Thyroid gland (tissue), 4 donors: ENCODE results near the gene TENT4A. TPM values are rescaled to one million over a fixed set of nuclear protein-coding genes. Genes with fewer than 3 reads are reported as not detected.
A peak's percentile ranks its signal among the peaks of the same experiment; 100 is the strongest.

Experiments
- DNase-seq, 2 donors: peaks; one replicate each; pipeline ENCODE4 v3.0.0-alpha.2; 2019
- H3K27ac ChIP-seq, 3 donors: fragments of 200-600 bp; sonication (generic); 1 replicate in 2 of 3; 2 replicates in 1 of 3; pipeline ENCODE4 v1.5.1; 2016 to 2019; ENCODE audit warnings: mild to moderate bottlenecking in 1 of 3, moderate library complexity in 1 of 3
- H3K27me3 ChIP-seq: fragments of 200-600 bp; sonication (generic); one replicate; pipeline ENCODE4 v1.5.1; 2019
- H3K36me3 ChIP-seq, 2 donors: fragments of 200-600 bp; sonication (generic); one replicate each; pipeline ENCODE4 v1.5.1; 2016 to 2019
- H3K4me1 ChIP-seq, 2 donors: fragments of 200-600 bp; sonication (generic); one replicate each; pipeline ENCODE4 v1.5.1; 2017 to 2019
- H3K4me3 ChIP-seq, 3 donors: fragments of 200-600 bp; sonication (generic); replicated peaks in 1 of 3; 1 replicate in 2 of 3; 2 replicates in 1 of 3; pipeline ENCODE4 v1.5.1; 2016; ENCODE audit warnings: mild to moderate bottlenecking in 1 of 3
- H3K9me3 ChIP-seq: fragments of 200-600 bp; sonication (generic); one replicate; pipeline ENCODE4 v1.5.1; 2017
- POLR2A ChIP-seq, 2 donors: fragments of 450-650 bp; IDR thresholded peaks; one replicate each; pipeline ENCODE4 v1.6.1; 2017; ENCODE audit warnings: antibody characterized with exemption in 2 of 2, mild to moderate bottlenecking in 2 of 2, moderate library complexity in 1 of 2
- WGBS, 2 donors: methylation state at CpG; one replicate each; pipeline ENCODE4 v1.1.5; 2017; 5-methylcytosine and 5-hydroxymethylcytosine counted together
- intact Hi-C: fragments of 100-400 bp; cut with DNase I; formaldehyde crosslinking; loops from one replicate; pipeline ENCODE4 v1.15.1; 2023
- total RNA-seq, 4 donors: library from RNA; depleted of rRNA; stranded (reverse); fragments of >200 nt; gene quantifications; one replicate each; pipeline ENCODE4 v1.2.3, GENCODE V29; 2016
- TF ChIP-seq, protein P1 (sequence below), 6 experiments: fragments of 200-600 bp in 3 of 6; fragments of 450-650 bp in 3 of 6; sonication (generic) in 3 of 6; IDR thresholded peaks; one replicate each; pipeline ENCODE4 v1.5.1; 2016 to 2019; ENCODE audit warnings: antibody characterized with exemption in 6 of 6, mild to moderate bottlenecking in 2 of 6, inconsistent platforms in 1 of 6, moderate library complexity in 1 of 6

Gene TENT4A
- total RNA-seq, 4 donors from 2014 or later = 19.8 to 41.2 (median 29.4) TPM

DNA sequence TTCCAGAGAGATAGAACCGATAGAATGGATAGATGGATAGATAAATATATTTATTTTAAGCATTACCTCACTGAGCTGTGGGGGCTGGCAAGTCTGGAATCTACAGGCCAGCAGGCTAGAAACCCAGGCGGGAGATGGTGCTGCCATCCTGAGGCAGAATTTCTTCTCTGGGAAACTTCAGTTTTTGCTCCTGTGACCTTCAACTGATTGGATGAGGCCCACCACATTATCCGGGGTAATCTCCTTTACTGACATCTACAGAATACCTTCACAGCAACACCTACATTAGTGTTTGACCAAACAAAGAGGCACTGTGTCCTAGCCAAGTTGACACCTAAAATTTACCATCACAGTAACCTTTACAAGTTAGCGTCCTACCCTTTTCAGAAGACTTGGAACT, 29.2 kb upstream of the TENT4A start:
- no peaks in the 10 kb centered on the region for H3K9me3 ChIP-seq
- TF ChIP-seq, protein P1, sequence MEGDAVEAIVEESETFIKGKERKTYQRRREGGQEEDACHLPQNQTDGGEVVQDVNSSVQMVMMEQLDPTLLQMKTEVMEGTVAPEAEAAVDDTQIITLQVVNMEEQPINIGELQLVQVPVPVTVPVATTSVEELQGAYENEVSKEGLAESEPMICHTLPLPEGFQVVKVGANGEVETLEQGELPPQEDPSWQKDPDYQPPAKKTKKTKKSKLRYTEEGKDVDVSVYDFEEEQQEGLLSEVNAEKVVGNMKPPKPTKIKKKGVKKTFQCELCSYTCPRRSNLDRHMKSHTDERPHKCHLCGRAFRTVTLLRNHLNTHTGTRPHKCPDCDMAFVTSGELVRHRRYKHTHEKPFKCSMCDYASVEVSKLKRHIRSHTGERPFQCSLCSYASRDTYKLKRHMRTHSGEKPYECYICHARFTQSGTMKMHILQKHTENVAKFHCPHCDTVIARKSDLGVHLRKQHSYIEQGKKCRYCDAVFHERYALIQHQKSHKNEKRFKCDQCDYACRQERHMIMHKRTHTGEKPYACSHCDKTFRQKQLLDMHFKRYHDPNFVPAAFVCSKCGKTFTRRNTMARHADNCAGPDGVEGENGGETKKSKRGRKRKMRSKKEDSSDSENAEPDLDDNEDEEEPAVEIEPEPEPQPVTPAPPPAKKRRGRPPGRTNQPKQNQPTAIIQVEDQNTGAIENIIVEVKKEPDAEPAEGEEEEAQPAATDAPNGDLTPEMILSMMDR (IDR thresholded peaks at IDR 0.05) = no peak
- TF ChIP-seq POLR2A (IDR thresholded peaks at IDR 0.05) = no peak
- WGBS, 2 donors = 83 to 86% methylated on average over 4 of the region's 4 CpGs
- H3K36me3 ChIP-seq = no peaks in the 10 kb centered on the region
- DNase-seq = no peak
- no peaks in the 10 kb centered on the region for H3K27me3 ChIP-seq
- H3K4me3 ChIP-seq = no peak overlapping the region
- H3K4me1 ChIP-seq = peaks cover 0 to 4% of the 10 kb centered on the region in 2 donors
- intact Hi-C loops = no loop called here
- no peak overlapping the region for H3K27ac ChIP-seq

DNA sequence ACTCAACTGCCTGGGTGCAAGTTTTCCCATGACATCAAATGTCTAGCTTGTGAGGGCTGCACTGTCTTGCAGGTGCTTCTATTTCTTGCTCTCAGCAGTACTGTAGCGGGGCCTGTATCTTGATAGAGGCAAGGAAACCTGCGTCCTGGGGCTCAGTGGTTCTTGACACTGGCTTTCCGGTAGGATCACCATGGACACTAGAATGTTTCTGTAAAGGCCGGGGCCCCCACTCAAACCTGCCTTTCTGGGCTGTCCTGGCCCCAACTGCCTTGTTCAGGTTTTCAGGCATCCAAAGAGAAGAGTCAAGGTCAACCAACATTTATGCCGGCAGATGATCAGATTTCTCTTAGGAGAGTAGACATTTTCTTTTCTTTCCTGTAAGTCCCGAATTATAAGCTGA, 26.7 kb upstream of the TENT4A start:
- no peak overlapping the region for H3K27ac ChIP-seq
- H3K9me3 ChIP-seq = no peaks in the 10 kb centered on the region
- no peak overlapping the region for H3K4me3 ChIP-seq
- DNase-seq = no peak
- no peaks in the 10 kb centered on the region for H3K36me3 ChIP-seq
- TF ChIP-seq, protein P1 (IDR thresholded peaks at IDR 0.05) = no peak
- no peak for TF ChIP-seq POLR2A (IDR thresholded peaks at IDR 0.05)
- H3K27me3 ChIP-seq = no peaks in the 10 kb centered on the region
- 35 to 51% methylated on average over 6 of the region's 6 CpGs for WGBS, 2 donors
- H3K4me1 ChIP-seq = peaks cover 0 to 4% of the 10 kb centered on the region in 2 donors
- intact Hi-C loops = no loop called here

DNA sequence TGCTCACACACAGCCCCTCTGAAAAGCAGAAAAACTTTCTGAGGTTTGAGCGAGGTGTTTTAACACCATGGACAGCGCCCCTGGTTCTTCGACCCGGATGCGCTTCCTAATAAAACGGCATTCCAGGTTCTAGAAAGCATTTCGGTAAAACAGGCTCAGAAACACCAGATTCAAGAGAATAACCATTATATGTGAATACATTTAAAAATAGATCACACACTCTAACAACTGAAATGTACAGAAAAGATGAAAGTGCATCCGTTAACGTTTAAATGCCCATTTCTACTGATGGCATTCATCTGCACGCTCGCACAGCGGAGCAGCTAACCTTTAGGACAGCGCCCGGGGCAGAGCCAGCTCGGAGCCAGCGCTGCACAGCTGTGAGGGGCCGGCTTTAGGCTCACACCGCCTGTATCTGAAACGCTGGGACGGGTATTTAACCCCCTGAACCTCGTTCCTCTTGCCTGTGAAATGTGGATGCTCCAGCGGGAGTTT, 26.3 kb upstream of the TENT4A start:
- Histone ChIP-seq H3K4me1 (peaks cover 0 to 4% of the 10 kb centered on the region in 2 donors), H3K9me3 (no peaks in the 10 kb centered on the region), H3K27me3 (no peaks in the 10 kb centered on the region), H3K27ac (no peak overlapping the region), H3K36me3 (no peaks in the 10 kb centered on the region), H3K4me3 (no peak overlapping the region)
- peak; percentile 14 to 41 for DNase-seq
- intact Hi-C loops = no loop called here
- TF ChIP-seq POLR2A (IDR thresholded peaks at IDR 0.05) = no peak
- TF ChIP-seq, protein P1 (IDR thresholded peaks at IDR 0.05) = no peak
- 2% methylated on average over 22 of the region's 22 CpGs for WGBS, 2 donors

DNA sequence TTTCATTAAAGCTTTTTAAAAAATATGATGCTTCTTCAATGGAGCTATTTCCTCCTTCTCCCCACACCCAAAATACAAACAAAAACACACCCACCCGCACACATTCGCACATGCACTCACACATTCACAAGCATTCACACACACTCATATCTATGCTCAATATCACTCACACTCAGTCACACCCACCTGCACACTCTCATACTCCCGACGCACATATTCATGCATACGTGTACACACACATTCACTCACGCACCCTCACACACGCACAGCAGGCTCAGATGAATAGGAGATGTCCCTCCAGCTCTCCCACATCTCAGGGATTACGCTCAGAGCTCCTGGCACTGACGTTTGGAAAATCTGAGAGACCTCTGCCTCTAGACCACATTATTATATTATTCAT, 25.7 kb upstream of the TENT4A start:
- 79 to 81% methylated on average over 9 of the region's 9 CpGs for WGBS, 2 donors
- H3K36me3 ChIP-seq = no peaks in the 10 kb centered on the region
- no peak overlapping the region for H3K4me3 ChIP-seq
- no peaks in the 10 kb centered on the region for H3K9me3 ChIP-seq
- no peak for TF ChIP-seq POLR2A (IDR thresholded peaks at IDR 0.05)
- intact Hi-C loops = no loop called here
- no peak for DNase-seq
- peaks cover 0 to 4% of the 10 kb centered on the region in 2 donors for H3K4me1 ChIP-seq
- no peak overlapping the region for H3K27ac ChIP-seq
- H3K27me3 ChIP-seq = no peaks in the 10 kb centered on the region

DNA sequence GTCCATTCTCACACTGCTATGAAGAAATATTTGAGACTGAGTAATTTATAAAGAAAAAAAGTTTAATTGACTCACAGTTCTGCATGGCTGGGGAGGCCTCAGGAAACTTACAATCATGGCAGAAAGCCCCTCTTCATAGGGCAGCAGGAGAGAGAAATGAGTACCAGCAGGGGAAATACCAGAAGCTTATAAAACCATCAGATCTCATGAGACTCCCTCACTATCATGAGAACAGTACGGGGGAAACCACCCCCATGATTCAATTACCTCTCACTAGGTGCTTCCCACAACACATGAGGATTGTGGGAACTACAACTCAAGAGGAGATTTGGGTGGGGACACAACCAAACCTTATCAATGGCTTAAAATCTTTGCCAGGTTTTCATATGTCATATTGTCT, 20.3 kb upstream of the TENT4A start:
- intact Hi-C loops = no loop called here
- Histone ChIP-seq H3K4me1 (no peaks in the 10 kb centered on the region), H3K27ac (no peak overlapping the region), H3K4me3 (no peak overlapping the region), H3K27me3 (no peaks in the 10 kb centered on the region), H3K36me3 (no peaks in the 10 kb centered on the region), H3K9me3 (no peaks in the 10 kb centered on the region)
- TF ChIP-seq, protein P1 (IDR thresholded peaks at IDR 0.05) = no peak
- TF ChIP-seq POLR2A (IDR thresholded peaks at IDR 0.05) = no peak
- WGBS, 2 donors = 64% methylated on average over 1 of the region's 1 CpG
- DNase-seq = no peak

DNA sequence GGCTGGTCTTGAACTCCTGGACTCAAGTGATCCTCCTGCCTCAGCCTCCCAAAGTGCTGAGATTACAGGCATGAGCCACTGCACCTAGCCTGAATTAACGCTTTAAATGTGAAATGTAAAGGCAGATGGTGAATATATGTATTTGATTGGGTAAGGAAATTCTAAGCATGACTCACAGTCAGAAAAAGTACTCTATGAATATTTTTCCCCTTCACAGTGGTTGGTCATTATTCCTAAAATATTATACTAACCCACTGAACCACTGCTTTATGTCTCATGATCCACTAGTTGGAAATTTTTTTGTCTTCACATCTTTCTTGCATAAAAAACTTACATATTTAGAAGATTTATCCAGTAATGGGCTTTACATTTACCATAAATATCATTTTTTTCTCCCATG, 14.5 kb upstream of the TENT4A start:
- Histone ChIP-seq H3K27ac (no peak overlapping the region), H3K27me3 (no peaks in the 10 kb centered on the region), H3K36me3 (no peaks in the 10 kb centered on the region), H3K4me3 (no peak overlapping the region), H3K4me1 (no peaks in the 10 kb centered on the region), H3K9me3 (no peaks in the 10 kb centered on the region)
- WGBS, 2 donors = 82 to 90% methylated on average over 1 of the region's 1 CpG
- TF ChIP-seq, protein P1 (IDR thresholded peaks at IDR 0.05) = no peak
- no peak for TF ChIP-seq POLR2A (IDR thresholded peaks at IDR 0.05)
- intact Hi-C loops = no loop called here
- DNase-seq = no peak
